NK-92 (cell line): ENCODE measurements around the gene RGS6.

ENCODE experiments used
- DNase-seq: peaks from one replicate; lab custom pipeline; 2025; ENCODE audit not compliant: unreplicated experiment; lab: John Stamatoyannopoulos, UW

The RGS6 gene

GRCh38 chr14:72305561-72305960 lies 373.3 kb downstream of the RGS6 start:
- DNase-seq, result no peak

GRCh38 chr14:72308967-72309485 lies 376.8 kb downstream of the RGS6 start:
- DNase-seq, result no peak

- no peak for DNase-seq
Measured at GRCh38 chr14:72311116-72311515, 378.9 kb downstream of the RGS6 start.

- no peak for DNase-seq
Measured at GRCh38 chr14:72311516-72311915, 379.3 kb downstream of the RGS6 start.

GRCh38 chr14:72314808-72315435 lies 382.7 kb downstream of the RGS6 start:
- no peak for DNase-seq

GRCh38 chr14:72315714-72316113 lies 383.5 kb downstream of the RGS6 start:
- DNase-seq, result no peak

- DNase-seq, result no peak
Measured at GRCh38 chr14:72318648-72319047, 386.4 kb downstream of the RGS6 start.

- no peak for DNase-seq
Measured at GRCh38 chr14:72332046-72332445, 399.8 kb downstream of the RGS6 start.

- DNase-seq, result no peak
Measured at GRCh38 chr14:72332871-72333270, 400.6 kb downstream of the RGS6 start.

- no peak for DNase-seq
Measured at GRCh38 chr14:72333357-72333756, 401.1 kb downstream of the RGS6 start.

- DNase-seq, result no peak
Measured at GRCh38 chr14:72336311-72336980, 404.2 kb downstream of the RGS6 start.

GRCh38 chr14:72341237-72341636 lies 409.0 kb downstream of the RGS6 start:
- no peak for DNase-seq

GRCh38 chr14:72341686-72342085 lies 409.5 kb downstream of the RGS6 start:
- DNase-seq, result no peak

GRCh38 chr14:72347118-72347517 lies 414.9 kb downstream of the RGS6 start:
- no peak for DNase-seq

GRCh38 chr14:72350215-72350614 lies 418.0 kb downstream of the RGS6 start:
- DNase-seq, result no peak

GRCh38 chr14:72352012-72352411 lies 419.8 kb downstream of the RGS6 start:
- no peak for DNase-seq

GRCh38 chr14:72366619-72367018 lies 434.4 kb downstream of the RGS6 start:
- DNase-seq, result no peak

- no peak for DNase-seq
Measured at GRCh38 chr14:72369106-72369505, 436.9 kb downstream of the RGS6 start.

- DNase-seq, result no peak
Measured at GRCh38 chr14:72377016-72377415, 444.8 kb downstream of the RGS6 start.

GRCh38 chr14:72380456-72380855 lies 448.2 kb downstream of the RGS6 start:
- DNase-seq, result no peak

- no peak for DNase-seq
Measured at GRCh38 chr14:72383865-72384264, 451.6 kb downstream of the RGS6 start.

GRCh38 chr14:72387726-72388125 lies 455.5 kb downstream of the RGS6 start:
- no peak for DNase-seq

GRCh38 chr14:72389200-72389599 lies 457.0 kb downstream of the RGS6 start:
- no peak for DNase-seq
